Activated naive CD4-positive, alpha-beta T cell treated with anti-CD3 and anti-CD28 coated beads, Interleukin-2, amount 50 U/mL, for 72 hours (primary cell): ENCODE results near the gene IFT27. TPM values are rescaled to one million over a fixed set of nuclear protein-coding genes. Genes with fewer than 3 reads are reported as not detected.
A peak's percentile ranks its signal among the peaks of the same experiment; 100 is the strongest.

Experiments
- ATAC-seq, 2 donors: fragments of 150-1000 bp; cut with Tn5 transposase; 2 replicates each; pipeline ENCODE4 v1.10.0; 2021; ENCODE audit warnings: mild to moderate bottlenecking in 2 of 2, moderate library complexity in 2 of 2
- DNase-seq, 2 donors: peaks; one replicate each; pipeline ENCODE4 v3.0.0; 2021 to 2022; ENCODE audit warnings: low spot score in 2 of 2
- H3K27ac Mint-ChIP-seq, 2 donors: one replicate each; pipeline ENCODE4 v1.8.0; 2022; ENCODE audit warnings: mild to moderate bottlenecking in 2 of 2, mixed read lengths in 2 of 2
- H3K36me3 Mint-ChIP-seq, 2 donors: one replicate each; pipeline ENCODE4 v1.8.0; 2022; ENCODE audit warnings: mixed read lengths in 2 of 2
- H3K9me3 Mint-ChIP-seq, 2 donors: one replicate each; pipeline ENCODE4 v1.8.0; 2022; ENCODE audit warnings: mixed read lengths in 2 of 2
- total RNA-seq, 2 donors: library from RNA; stranded (reverse); gene quantifications; one replicate each; pipeline ENCODE4 v1.2.3, GENCODE V29; 2022

IFT27 gene
- total RNA-seq, 2 donors from 2014 or later = 20.8 to 23.3 TPM

DNA sequence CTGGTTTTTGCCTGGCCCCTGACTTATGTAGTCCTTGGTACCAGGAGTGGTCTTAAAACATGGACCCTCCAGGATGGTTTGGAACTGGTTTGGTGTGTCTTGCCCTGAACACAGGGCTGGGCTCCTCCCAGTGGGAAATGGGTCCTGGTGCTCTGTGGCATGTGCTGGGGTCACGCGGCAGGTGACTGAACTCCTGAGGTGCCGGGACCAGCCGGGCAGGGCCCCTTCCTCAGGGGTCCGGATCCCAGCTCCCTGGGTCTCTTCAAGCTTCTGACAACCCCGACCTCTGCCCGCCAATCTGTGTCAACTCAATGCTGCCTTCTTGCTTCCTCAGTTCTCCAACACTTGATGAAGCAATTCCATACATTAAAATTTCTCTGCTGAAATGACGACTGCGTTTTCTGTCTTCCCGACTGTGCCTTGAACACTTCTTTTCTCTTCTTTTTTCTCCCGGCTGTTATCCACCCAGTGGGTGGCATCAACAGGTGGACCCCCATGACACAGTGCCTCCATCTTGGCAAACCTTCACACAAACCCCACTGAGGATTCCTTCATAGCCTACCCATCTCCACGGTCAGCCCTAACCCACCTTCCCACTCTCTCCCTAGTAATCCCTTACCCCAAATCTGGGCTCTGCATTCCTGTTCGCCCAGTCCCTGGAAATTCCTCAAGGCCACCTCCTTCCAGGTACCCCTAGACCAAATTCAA, 4.4 kb downstream of the IFT27 start:
- DNase-seq = no peak
- Mint-ChIP-seq H3K36me3 (peaks cover 2 to 5% of the 10 kb centered on the region in 2 donors), H3K9me3 (no peaks in the 10 kb centered on the region), H3K27ac (peak overlapping the region in 1 of 2 donors; percentile 23)
- no peak for ATAC-seq

DNA sequence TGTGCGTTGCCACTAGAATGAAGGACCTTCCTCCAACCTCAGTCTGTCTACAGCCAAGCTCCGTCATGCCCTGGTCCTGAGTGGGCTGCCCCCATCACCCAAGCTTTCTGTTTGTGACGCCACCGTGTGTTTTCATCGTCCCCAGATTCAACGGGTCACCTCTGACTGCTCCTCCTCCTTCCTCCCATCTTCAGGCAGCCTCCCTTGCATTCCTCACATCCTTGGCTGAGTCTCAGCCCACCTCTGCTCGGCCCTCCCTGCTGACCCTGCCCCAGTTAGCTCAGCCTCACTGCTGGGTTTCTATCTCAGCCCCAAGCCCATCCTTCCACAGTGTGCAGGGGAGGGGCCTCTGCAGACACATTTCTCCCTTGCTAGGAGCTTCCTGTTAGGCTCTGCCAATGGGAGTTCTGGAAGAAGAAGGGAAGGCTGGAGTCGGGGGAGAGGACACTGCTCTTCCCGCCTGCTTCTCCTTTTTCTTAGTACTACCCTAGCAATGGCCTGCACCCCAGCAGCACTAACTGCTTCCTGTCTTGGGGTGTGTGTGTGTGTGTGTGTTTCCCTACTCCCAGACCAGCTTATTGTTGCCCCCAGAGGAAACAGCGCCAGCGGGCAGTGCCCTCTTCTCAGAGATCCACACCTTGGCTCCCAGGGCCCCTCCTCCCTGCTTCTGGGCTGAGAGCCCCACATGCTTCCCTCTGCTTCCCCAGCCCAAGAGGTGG, 5.2 kb downstream of the IFT27 start:
- peak overlapping the region in 1 of 2 donors; percentile 23 for H3K27ac Mint-ChIP-seq
- no peak for ATAC-seq

DNA sequence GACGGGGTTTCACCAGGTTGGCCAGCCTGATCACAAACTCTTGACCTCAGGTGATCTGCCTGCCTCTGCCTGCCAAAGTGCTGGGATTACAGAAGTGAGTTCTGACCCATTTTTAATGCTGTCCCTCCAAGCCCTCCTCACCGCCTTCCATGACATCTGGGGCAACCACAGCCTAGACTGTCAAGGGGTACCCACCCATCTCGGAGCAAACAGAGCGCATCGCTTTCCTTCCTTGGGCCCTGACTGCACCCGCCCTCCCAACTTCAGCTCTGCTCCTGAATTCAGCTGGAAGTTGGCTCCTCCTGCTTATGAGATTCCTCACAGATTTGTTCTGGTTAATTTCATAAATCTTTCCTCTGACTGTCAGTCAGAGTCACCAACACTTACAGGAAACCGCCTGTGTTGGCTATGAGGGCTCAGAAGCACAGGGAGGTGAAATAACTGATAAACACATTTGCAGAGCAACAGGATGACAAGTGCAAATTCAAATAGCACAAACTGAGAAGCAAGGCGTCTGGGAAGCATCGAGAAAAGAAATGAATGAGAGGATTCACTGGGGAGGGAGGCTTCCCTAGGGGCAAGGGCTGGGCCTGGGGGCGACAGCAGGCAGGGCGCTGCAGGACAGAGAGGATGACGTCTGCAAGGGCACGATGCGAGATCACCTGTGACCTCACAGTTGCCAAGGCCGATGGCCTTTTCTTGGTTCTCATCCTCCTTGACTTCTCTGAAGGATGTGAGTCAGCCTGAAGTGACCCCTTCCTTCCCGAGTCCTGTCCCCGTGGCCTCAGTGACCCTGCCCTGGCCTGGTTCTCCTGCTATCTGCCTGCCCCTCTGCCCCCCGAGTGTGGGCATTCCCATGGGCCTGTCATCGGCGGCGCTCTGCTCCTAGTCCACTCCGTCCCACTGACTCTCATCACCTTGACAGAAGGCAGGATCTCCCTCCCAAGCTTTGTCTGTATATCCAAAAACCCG, 6.1 kb downstream of the IFT27 start:
- Mint-ChIP-seq H3K36me3 (no peaks in the 10 kb centered on the region), H3K9me3 (no peaks in the 10 kb centered on the region), H3K27ac (peak overlapping the region in 1 of 2 donors; percentile 17)
- DNase-seq (no peak), ATAC-seq (no peak)

More for the DNA sequence above, 5.2 kb downstream of the IFT27 start:
- Mint-ChIP-seq H3K36me3 (peaks cover 0 to 5% of the 10 kb centered on the region in 2 donors), H3K9me3 (no peaks in the 10 kb centered on the region)
- no peak for DNase-seq

DNA sequence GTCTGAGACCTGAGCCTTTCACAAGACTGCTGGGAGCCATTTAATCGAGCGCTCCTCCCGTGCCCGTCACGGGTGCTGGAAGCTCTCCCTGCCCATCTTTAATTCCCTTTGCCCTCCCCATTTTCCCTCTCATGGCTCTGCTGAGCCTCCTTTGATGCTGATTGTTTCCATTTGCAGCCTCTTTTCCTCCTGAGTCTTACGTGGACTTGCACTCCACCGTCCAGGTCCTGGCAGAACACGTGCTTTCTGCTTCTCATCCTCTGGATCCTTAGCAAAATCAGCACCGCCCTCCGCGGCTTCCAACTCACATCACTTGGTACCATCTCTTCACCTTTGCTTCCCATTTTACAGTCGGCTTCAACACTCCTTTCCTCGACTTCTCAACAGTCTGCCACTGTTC, 7.3 kb downstream of the IFT27 start:
- Mint-ChIP-seq H3K36me3 (no peaks in the 10 kb centered on the region), H3K27ac (peak overlapping the region in 1 of 2 donors; percentile 53), H3K9me3 (no peaks in the 10 kb centered on the region)
- ATAC-seq (no peak), DNase-seq (no peak)

DNA sequence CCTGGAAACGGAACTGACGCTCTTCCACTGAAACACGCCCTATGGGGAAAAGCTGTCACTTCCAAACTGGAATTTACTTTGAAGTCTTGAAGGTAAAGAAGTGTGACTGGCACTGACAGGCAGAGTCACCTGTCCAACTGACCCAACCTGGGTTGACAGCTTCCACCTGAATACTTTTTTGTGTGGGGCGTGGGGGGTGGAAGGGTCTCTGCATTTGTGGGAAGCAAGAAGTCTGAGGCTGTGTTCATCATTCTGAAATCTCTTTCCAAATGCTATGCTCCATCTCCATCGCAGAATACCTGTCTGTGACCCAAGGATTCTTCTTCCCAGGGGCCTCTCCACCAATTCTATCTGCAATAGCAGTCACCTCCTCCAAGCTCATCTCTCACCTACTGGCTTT, 7.8 kb downstream of the IFT27 start:
- no peaks in the 10 kb centered on the region for H3K36me3 Mint-ChIP-seq
- no peak for ATAC-seq
- DNase-seq = no peak
- no peaks in the 10 kb centered on the region for H3K9me3 Mint-ChIP-seq
- peak overlapping the region in 1 of 2 donors; percentile 53 for H3K27ac Mint-ChIP-seq

DNA sequence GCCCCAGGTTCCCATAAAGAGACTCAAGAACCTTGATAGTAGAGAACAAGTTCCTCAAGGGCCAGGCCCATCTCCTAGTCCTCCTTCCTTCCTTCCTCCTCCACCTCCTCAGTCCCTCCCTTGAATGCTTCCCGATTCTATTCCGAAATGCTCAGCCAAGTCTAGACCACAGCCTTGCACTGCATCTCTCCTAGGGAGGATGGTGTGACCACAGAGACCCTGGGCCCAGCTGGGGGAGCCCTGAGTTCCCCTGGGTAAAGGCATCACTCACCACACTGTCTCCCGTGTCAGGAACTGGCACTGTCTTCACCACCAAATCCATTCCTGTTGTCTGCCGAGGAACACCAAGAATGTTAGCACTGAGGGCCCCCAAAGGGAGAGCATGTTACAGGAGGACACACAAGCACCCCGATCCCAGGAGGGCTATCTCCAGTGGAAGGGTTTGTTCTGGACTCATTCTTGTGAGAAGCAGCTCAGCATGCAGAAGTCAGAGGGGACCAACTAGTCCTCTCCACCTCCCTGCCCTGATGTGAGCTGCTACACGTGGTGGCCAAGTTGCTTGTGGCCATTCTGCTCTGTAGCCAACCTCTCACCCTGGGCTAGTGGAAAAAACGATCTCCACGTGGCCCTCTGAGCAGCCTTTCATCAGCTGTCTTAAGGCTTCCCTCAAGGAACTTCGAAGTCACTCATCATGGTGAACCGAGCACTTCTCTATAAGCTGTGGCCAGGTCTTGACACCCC, 8.7 kb downstream of the IFT27 start:
- no peak for DNase-seq
- no peak for ATAC-seq
- Mint-ChIP-seq H3K27ac (peak overlapping the region; percentile 8 to 76), H3K9me3 (no peaks in the 10 kb centered on the region), H3K36me3 (peaks cover 0 to 4% of the 10 kb centered on the region in 2 donors)

DNA sequence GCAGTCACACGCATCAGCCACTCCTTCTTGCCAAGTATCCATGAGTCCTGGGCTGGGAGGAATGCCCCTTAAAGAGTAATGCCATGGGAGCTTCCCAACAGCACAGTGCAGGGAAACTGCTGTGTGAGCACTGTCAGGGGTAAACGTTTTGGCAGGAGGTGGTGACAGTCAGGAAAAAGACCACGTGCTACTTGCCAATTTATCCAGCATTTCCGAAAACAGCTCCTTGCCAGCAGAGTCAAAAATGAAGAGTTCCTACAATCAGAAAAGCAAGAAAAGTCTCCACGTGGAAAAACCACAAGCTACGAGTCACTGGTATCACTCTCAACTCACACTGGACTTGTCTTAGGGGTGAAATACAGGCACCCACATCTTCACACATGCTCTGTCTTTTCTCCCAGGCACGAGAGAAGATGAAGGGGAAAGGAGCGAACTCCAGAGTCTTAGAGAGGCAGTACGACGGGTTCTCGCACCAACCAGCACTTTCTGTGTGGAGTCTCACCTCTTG, 9.9 kb downstream of the IFT27 start:
- DNase-seq = no peak
- no peaks in the 10 kb centered on the region for H3K9me3 Mint-ChIP-seq
- peak overlapping the region in 1 of 2 donors; percentile 35 for H3K27ac Mint-ChIP-seq
- ATAC-seq = peak in 1 of 2 donors; percentile 37
- H3K36me3 Mint-ChIP-seq = peaks cover 0 to 4% of the 10 kb centered on the region in 2 donors

DNA sequence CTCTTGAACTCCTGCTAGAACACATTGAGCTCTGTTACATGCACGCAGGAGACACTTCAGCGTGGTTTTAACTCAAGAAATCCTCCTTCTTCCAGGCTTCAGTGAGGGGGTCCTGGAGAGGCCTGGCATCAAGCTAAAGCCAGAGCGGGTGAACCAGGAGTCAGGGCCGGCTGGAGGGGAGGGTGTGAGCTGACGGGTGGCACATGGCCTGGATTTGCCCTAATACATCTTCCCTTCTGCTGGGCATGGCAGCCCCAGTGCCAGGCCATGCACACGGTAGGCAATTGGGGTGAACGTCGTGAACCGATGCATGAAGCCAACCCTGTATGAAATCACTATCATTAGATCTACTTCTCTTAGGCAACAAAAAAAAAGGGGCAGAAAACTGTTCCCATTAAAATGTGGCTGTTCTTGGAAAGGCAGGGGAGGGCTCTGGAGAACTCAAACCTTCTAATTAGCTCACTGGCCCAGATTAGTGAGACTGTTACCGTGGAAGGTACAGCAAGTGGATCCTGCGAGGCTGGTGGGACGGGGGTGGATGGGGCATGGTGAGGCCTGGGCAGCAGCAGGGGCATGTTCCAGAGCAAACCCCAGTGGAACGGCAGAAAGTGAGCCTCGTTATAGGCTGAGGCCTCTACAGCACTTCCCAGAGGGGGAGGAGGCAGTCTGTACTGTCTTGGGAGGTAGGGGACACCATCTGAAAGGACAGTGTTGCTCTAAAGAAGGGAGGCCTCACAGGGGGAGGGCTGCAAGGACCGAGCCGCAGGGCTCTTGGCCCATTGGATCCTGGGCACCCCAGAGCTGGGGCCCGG, 10.6 kb downstream of the IFT27 start:
- DNase-seq (no peak), ATAC-seq (no peak)
- no peaks in the 10 kb centered on the region for H3K9me3 Mint-ChIP-seq
- H3K27ac Mint-ChIP-seq = peak overlapping the region; percentile 19 to 35
- peaks cover 0 to 4% of the 10 kb centered on the region in 2 donors for H3K36me3 Mint-ChIP-seq

DNA sequence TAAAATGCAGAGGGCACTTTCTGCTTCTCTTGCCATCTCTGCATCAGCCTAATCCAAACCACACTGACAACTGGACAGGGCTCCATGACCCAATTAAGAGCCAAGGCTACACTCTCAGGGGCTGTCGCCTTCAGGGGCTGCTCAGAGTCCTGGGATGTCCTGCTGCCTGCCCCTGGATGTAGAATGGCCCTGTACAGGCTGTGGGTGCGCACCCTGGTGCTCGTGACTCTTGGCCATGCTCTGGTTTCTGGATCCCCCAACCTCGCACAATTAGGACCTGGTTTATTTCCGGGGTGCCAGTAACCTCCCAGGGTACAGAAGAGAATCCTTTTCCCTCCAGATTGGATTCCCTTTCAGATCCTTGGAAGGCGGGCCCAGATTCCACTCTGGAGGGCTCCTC, 11.3 kb downstream of the IFT27 start:
- ATAC-seq (no peak), DNase-seq (no peak)
- peaks cover 0 to 4% of the 10 kb centered on the region in 2 donors for H3K36me3 Mint-ChIP-seq
- H3K27ac Mint-ChIP-seq = no peak overlapping the region
- no peaks in the 10 kb centered on the region for H3K9me3 Mint-ChIP-seq

DNA sequence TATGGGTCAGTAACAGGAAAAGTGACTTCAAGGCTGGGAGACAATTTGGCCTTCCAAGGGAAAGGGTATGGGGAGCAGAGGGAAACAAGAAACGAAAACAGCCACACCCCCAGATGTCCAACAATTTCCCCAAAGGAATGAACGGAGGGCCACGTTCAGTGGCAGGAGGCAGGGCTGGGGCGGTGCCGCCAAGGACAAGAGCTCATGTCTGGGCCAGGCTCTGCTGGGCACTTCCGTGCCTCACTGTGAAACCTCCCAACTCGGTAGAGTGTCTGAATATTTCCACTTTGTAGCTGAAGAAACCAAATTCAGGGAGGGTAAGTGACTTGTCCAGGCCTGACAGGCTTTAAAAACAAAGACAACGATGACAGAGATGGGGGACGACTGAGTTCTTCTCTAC, 11.9 kb downstream of the IFT27 start:
- H3K36me3 Mint-ChIP-seq = peaks cover 0 to 4% of the 10 kb centered on the region in 2 donors
- DNase-seq = no peak
- no peaks in the 10 kb centered on the region for H3K9me3 Mint-ChIP-seq
- no peak for ATAC-seq
- H3K27ac Mint-ChIP-seq = no peak overlapping the region

DNA sequence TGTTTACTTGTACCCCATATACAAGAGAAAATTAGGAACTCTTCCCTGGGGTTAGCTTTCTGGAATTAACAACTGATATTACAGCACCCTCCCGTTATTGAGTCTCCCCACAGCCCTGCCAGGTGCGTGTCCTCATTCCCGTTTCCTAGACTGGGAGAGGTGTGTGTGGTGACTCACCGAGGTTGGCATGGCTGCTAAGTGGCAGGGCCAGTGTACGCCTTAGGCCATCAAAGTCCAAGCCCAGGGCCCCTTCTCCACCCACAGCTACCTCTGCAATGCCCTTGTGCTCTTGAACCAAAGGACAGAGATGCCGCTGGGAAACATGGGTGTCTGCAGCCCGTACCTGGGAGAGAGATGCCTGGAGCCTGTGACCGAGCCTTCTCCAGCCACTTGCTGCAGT, 12.3 kb downstream of the IFT27 start:
- DNase-seq = no peak
- Mint-ChIP-seq H3K36me3 (peaks cover 0 to 4% of the 10 kb centered on the region in 2 donors), H3K27ac (no peak overlapping the region), H3K9me3 (no peaks in the 10 kb centered on the region)
- ATAC-seq = no peak

DNA sequence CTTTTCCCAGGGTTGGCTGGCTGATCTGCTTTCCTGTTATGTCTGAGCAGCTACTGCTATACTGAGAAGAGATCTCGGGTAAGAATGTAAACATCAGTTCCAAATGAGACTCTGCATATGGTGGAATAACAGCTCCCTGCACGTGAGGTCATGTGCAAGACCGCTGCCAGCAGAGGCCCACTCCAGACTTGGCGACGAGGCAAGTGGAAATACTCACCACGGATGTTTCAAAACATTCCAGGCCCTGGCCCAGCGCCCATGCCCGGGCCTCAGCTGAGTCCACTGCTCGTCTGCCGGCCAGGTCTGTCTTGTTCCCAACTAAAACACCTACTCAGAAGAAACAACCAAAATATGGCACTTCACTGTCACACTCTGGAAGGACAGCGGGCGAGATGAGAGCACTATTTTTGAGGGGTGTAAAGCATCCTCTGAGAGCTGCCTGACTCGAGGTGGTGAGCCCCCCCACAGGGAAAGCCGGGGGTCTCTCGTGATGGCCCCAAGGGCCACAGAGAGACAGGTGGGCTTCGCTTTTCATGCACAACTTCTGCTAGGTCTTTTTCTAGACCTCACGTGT, 13.1 kb downstream of the IFT27 start:
- ATAC-seq (no peak), DNase-seq (no peak)
- no peaks in the 10 kb centered on the region for H3K9me3 Mint-ChIP-seq
- no peak overlapping the region for H3K27ac Mint-ChIP-seq
- H3K36me3 Mint-ChIP-seq = peaks cover 0 to 4% of the 10 kb centered on the region in 2 donors

DNA sequence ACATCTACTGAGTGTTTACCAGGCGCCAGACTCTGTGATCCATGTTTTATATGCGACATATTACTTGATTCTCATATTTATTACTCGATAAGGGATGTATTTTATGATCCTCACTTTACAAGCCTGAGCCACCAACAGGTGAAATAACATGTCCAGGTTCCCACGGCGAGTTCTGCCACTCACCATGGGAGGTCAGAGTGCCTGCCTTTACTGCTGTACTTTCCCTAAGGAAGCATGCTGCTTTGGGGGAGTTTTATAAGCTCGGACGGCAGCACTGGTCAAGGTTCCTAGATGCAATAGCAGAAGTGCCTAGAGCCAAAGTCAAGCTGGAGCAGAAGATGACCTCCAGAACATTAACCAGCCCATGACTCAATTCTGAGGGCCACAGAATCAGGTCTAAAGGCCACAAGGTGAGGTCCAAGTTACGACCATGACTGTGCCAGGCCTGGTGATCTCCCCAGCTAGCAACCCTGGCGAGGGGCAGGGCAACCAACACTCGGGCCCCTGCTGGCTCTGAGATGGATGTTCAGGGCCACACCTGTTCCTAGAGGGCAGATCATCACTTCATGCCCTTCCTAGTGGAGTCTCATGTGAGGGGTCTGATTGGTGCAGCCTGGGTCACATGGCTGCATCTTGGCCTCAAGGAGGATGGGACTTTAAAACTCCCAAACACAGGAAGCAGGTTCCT, 14.2 kb downstream of the IFT27 start:
- no peak for DNase-seq
- Mint-ChIP-seq H3K9me3 (no peaks in the 10 kb centered on the region), H3K27ac (no peak overlapping the region), H3K36me3 (peaks cover 0 to 4% of the 10 kb centered on the region in 2 donors)
- ATAC-seq = no peak

DNA sequence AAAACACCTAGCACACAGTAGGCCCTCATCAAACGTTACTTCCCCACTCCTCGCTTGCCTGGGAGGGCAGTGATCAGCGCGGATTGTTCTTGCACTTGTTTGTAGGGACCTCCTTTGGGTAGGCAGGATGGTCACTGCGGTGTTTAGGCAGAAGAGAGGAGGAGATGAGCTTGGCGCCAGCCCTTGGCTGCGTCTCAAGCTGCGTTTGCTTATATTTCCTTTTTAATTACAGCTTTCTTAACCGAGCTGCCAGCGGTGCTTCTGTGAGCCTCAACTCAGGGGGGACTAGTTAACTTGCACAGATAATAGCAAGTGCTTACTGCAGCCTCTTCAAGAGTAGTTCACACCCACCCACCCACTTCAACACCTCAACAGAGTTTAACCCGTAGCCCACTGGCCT, 15.1 kb downstream of the IFT27 start:
- ATAC-seq (no peak), DNase-seq (no peak)
- Mint-ChIP-seq H3K9me3 (no peaks in the 10 kb centered on the region), H3K27ac (no peak overlapping the region), H3K36me3 (peaks cover 0 to 4% of the 10 kb centered on the region in 2 donors)
